Neural progenitor cell (in vitro differentiated cells): ENCODE measurements around the gene RB1. TPM values are rescaled to one million over a fixed set of nuclear protein-coding genes. Genes with fewer than 3 reads are reported as not detected.

Experiments used
- DNase-seq: peaks from one replicate; pipeline ENCODE4 v3.0.0-alpha.2; 2016; ENCODE audit warnings: low spot score
- H2AFZ ChIP-seq: fragments of 200-600 bp; sonication (generic); replicated peaks from 2 replicates; pipeline ENCODE4 v1.6.1; 2016; ENCODE audit warnings: antibody characterized with exemption
- H3F3A ChIP-seq: fragments of 200-600 bp; sonication (generic); 2 replicates; pipeline ENCODE4 v1.6.1; 2016; ENCODE audit warnings: antibody characterized with exemption, low read depth
- H3K27ac ChIP-seq: fragments of 200-600 bp; sonication (generic); 2 replicates; pipeline ENCODE4 v1.5.1; 2016; ENCODE audit warnings: mild to moderate bottlenecking
- H3K27me3 ChIP-seq: fragments of 200-600 bp; sonication (generic); 2 replicates; pipeline ENCODE4 v1.6.1; 2016; ENCODE audit warnings: mild to moderate bottlenecking, moderate library complexity
- H3K36me3 ChIP-seq: fragments of 200-600 bp; sonication (generic); 2 replicates; pipeline ENCODE4 v1.5.1; 2016
- H3K4me1 ChIP-seq: fragments of 200-600 bp; sonication (generic); 2 replicates; pipeline ENCODE4 v1.6.1; 2016; ENCODE audit warnings: mixed run types
- H3K4me2 ChIP-seq: fragments of 200-600 bp; sonication (generic); 2 replicates; pipeline ENCODE4 v1.6.1; 2016
- H3K4me3 ChIP-seq: fragments of 200-600 bp; sonication (generic); 2 replicates; pipeline ENCODE4 v1.5.1; 2016
- H3K79me2 ChIP-seq: fragments of 200-600 bp; sonication (generic); 2 replicates; pipeline ENCODE4 v1.6.1; 2016; ENCODE audit warnings: low read depth
- H3K9ac ChIP-seq: fragments of 200-600 bp; sonication (generic); 2 replicates; pipeline ENCODE4 v1.6.1; 2016
- H3K9me3 ChIP-seq: fragments of 200-600 bp; sonication (generic); 2 replicates; pipeline ENCODE4 v1.5.1; 2016; ENCODE audit warnings: low read depth
- H4K20me1 ChIP-seq: fragments of 200-600 bp; sonication (generic); 2 replicates; pipeline ENCODE4 v1.6.1; 2016; ENCODE audit warnings: low read depth
- H3K27ac Mint-ChIP-seq: 3 replicates; pipeline ENCODE4 v1.8.0; 2021; ENCODE audit warnings: mixed read lengths
- H3K27me3 Mint-ChIP-seq: 2 replicates; pipeline ENCODE4 v1.8.0; 2022; ENCODE audit warnings: low read depth, mild to moderate bottlenecking, inconsistent platforms, moderate library complexity, mixed read lengths; ENCODE audit not compliant: insufficient read depth
- H3K36me3 Mint-ChIP-seq: 3 replicates; pipeline ENCODE4 v1.8.0; 2021; ENCODE audit warnings: mixed read lengths
- H3K4me1 Mint-ChIP-seq: 3 replicates; pipeline ENCODE4 v1.8.0; 2021; ENCODE audit warnings: mixed read lengths
- H3K4me3 Mint-ChIP-seq: 3 replicates; pipeline ENCODE4 v1.8.0; 2021; ENCODE audit warnings: mild to moderate bottlenecking, moderate library complexity, mixed read lengths
- H3K9me3 Mint-ChIP-seq: 3 replicates; pipeline ENCODE4 v1.8.0; 2020; ENCODE audit warnings: mixed read lengths
- CTCF ChIP-seq: fragments of 200-600 bp; sonication (generic); IDR thresholded peaks from 2 replicates; pipeline ENCODE4 v1.5.1; 2017; ENCODE audit warnings: antibody characterized with exemption, mild to moderate bottlenecking
- EZH2 ChIP-seq: fragments of 200-600 bp; sonication (generic); IDR thresholded peaks from 2 replicates; pipeline ENCODE4 v1.6.1; 2017; ENCODE audit warnings: antibody characterized with exemption, mild to moderate bottlenecking, moderate library complexity
- EZH2phosphoT487 ChIP-seq: fragments of 200-600 bp; sonication (generic); IDR thresholded peaks from 2 replicates; pipeline ENCODE4 v1.6.1; 2017; ENCODE audit warnings: antibody characterized with exemption
- total RNA-seq: library from RNA; depleted of rRNA; stranded (reverse); fragments of >200 nt; gene quantifications from 2 replicates; pipeline ENCODE4 v1.2.3, GENCODE V29; 2015; ENCODE audit warnings: low replicate concordance

The RB1 gene
- total RNA-seq, 1 donor from 2014 or later = 39.5 TPM

GRCh38 chr13:48265217-48265815 is 38.2 kb upstream of the RB1 start:
- H3K4me1 ChIP-seq = no peaks in the 10 kb centered on the region
- no peak overlapping the region for H3K4me3 ChIP-seq
- Mint-ChIP-seq H3K36me3 (peaks cover 28% of the 10 kb centered on the region), H3K9me3 (no peaks in the 10 kb centered on the region), H3K27ac (no peak overlapping the region), H3K27me3 (no peaks in the 10 kb centered on the region), H3K4me1 (peaks cover 15% of the 10 kb centered on the region), H3K4me3 (no peak overlapping the region)
- no peaks in the 10 kb centered on the region for H3K27me3 ChIP-seq
- H3F3A ChIP-seq = no peaks in the 10 kb centered on the region
- no peak overlapping the region for H2AFZ ChIP-seq
- H3K4me2 ChIP-seq = no peak overlapping the region
- no peak for TF ChIP-seq EZH2phosphoT487
- TF ChIP-seq CTCF = no peak
- TF ChIP-seq EZH2 = no peak
- H3K9me3 ChIP-seq = no peaks in the 10 kb centered on the region
- no peak for DNase-seq
- H3K9ac ChIP-seq = no peak overlapping the region
- H3K36me3 ChIP-seq = peaks cover 16% of the 10 kb centered on the region
- H3K79me2 ChIP-seq = no peaks in the 10 kb centered on the region
- H3K27ac ChIP-seq = no peak overlapping the region
- H4K20me1 ChIP-seq = no peaks in the 10 kb centered on the region

- peaks cover 15% of the 10 kb centered on the region for H3K4me1 Mint-ChIP-seq
- no peak overlapping the region for H3K4me3 Mint-ChIP-seq
- Histone ChIP-seq H3K36me3 (peaks cover 9% of the 10 kb centered on the region), H4K20me1 (no peaks in the 10 kb centered on the region), H3K9ac (no peak overlapping the region), H3K4me2 (no peak overlapping the region), H3K27ac (no peak overlapping the region), H3K4me1 (no peaks in the 10 kb centered on the region), H3F3A (no peaks in the 10 kb centered on the region), H3K4me3 (no peak overlapping the region), H3K9me3 (no peaks in the 10 kb centered on the region), H3K79me2 (no peaks in the 10 kb centered on the region), H3K27me3 (no peaks in the 10 kb centered on the region), H2AFZ (no peak overlapping the region)
- TF ChIP-seq CTCF (no peak), EZH2 (no peak), EZH2phosphoT487 (no peak)
- no peaks in the 10 kb centered on the region for H3K27me3 Mint-ChIP-seq
- no peak for DNase-seq
- no peaks in the 10 kb centered on the region for H3K9me3 Mint-ChIP-seq
- H3K27ac Mint-ChIP-seq = no peak overlapping the region
- peaks cover 23% of the 10 kb centered on the region for H3K36me3 Mint-ChIP-seq
These were observed 37.4 kb upstream of the RB1 start for GRCh38 chr13:48266150-48266549.

GRCh38 chr13:48266701-48267639 is 36.6 kb upstream of the RB1 start:
- no peak for TF ChIP-seq EZH2phosphoT487
- Mint-ChIP-seq H3K27ac (peak overlapping the region; percentile 9), H3K4me3 (no peak overlapping the region), H3K4me1 (peaks cover 15% of the 10 kb centered on the region), H3K9me3 (no peaks in the 10 kb centered on the region), H3K36me3 (peaks cover 21% of the 10 kb centered on the region), H3K27me3 (no peaks in the 10 kb centered on the region)
- Histone ChIP-seq H3K27ac (no peak overlapping the region), H3K36me3 (peaks cover under 1% of the 10 kb centered on the region), H2AFZ (no peak overlapping the region), H3K27me3 (no peaks in the 10 kb centered on the region), H3K4me3 (no peak overlapping the region), H4K20me1 (no peaks in the 10 kb centered on the region), H3K4me1 (no peaks in the 10 kb centered on the region), H3K4me2 (no peak overlapping the region), H3K79me2 (no peaks in the 10 kb centered on the region), H3K9me3 (no peaks in the 10 kb centered on the region), H3F3A (no peaks in the 10 kb centered on the region), H3K9ac (no peak overlapping the region)
- no peak for DNase-seq

- H3K27ac ChIP-seq = no peak overlapping the region
- no peaks in the 10 kb centered on the region for H3K27me3 Mint-ChIP-seq
- H3K9ac ChIP-seq = no peak overlapping the region
These were observed 35.5 kb upstream of the RB1 start for GRCh38 chr13:48268019-48268418.

More at GRCh38 chr13:48268019-48268418, 35.5 kb upstream of the RB1 start:
- no peak for DNase-seq
- Mint-ChIP-seq H3K4me3 (no peak overlapping the region), H3K9me3 (no peaks in the 10 kb centered on the region), H3K27ac (no peak overlapping the region), H3K4me1 (peaks cover 15% of the 10 kb centered on the region), H3K36me3 (peaks cover 13% of the 10 kb centered on the region)
- no peaks in the 10 kb centered on the region for H3K79me2 ChIP-seq
- no peak overlapping the region for H3K4me3 ChIP-seq
- no peak overlapping the region for H3K4me2 ChIP-seq
- TF ChIP-seq EZH2phosphoT487 (no peak), CTCF (no peak), EZH2 (no peak)
- no peaks in the 10 kb centered on the region for H3K4me1 ChIP-seq
- H3K9me3 ChIP-seq = no peaks in the 10 kb centered on the region
- H3K27me3 ChIP-seq = no peaks in the 10 kb centered on the region
- no peaks in the 10 kb centered on the region for H3F3A ChIP-seq
- no peaks in the 10 kb centered on the region for H3K36me3 ChIP-seq
- no peak overlapping the region for H2AFZ ChIP-seq
- H4K20me1 ChIP-seq = no peaks in the 10 kb centered on the region
